IMR-90 (cell line): ENCODE results near the gene PTRHD1. TPM values are rescaled to one million over a fixed set of nuclear protein-coding genes. Genes with fewer than 3 reads are reported as not detected.

Experiments
- ATAC-seq: fragments of 200-7000 bp; cut with Tn5 transposase; 2 replicates; pipeline ENCODE4 v1.9.1; 2020; ENCODE audit warnings: low read depth, mild to moderate bottlenecking, moderate library complexity
- BruUV-seq: library from RNA; stranded (reverse); fragments of 400-500 nt; replicated peaks from 2 replicates; lab custom pipeline; 2021; lab: Mats Ljungman, UMichigan
- CTCF ChIA-PET: fragments of 300-600 bp; formaldehyde crosslinking; extraction: SDS; loops from one replicate; lab custom pipeline; 2021; ENCODE audit warnings: antibody characterized with exemption; lab: Yijun Ruan, JAX
- POLR2A ChIA-PET: fragments of 300-600 bp; sonication (Branson Sonifier 250); formaldehyde crosslinking; loops from one replicate; lab custom pipeline; 2022; ENCODE audit warnings: antibody characterized with exemption; ENCODE audit not compliant: unreplicated experiment; lab: Charles Lee
- DNase-seq: peaks from one replicate; pipeline ENCODE4 v3.0.0; 2013
- H2AFZ ChIP-seq: replicated peaks from 2 replicates; pipeline ENCODE3; 2013; ENCODE audit warnings: low read length, mild to moderate bottlenecking; ENCODE audit not compliant: poor library complexity
- H2AK5ac ChIP-seq: 2 replicates; pipeline ENCODE4 v1.6.1; 2013; ENCODE audit warnings: low read depth, low read length, inconsistent platforms
- H2AK9ac ChIP-seq: replicated peaks from 2 replicates; pipeline ENCODE3; 2013; ENCODE audit warnings: mild to moderate bottlenecking, low read depth, low read length, moderate library complexity; ENCODE audit not compliant: poor library complexity
- H2BK120ac ChIP-seq: 2 replicates; pipeline ENCODE4 v1.6.1; 2013; ENCODE audit warnings: low read depth, low read length, inconsistent platforms
- H2BK15ac ChIP-seq: 3 replicates; pipeline ENCODE4 v1.6.1; 2013; ENCODE audit warnings: low read depth, low read length, inconsistent platforms
- H2BK20ac ChIP-seq: 2 replicates; pipeline ENCODE4 v1.6.1; 2013; ENCODE audit warnings: low read depth, mild to moderate bottlenecking, inconsistent platforms, low read length, moderate library complexity
- H2BK5ac ChIP-seq: 2 replicates; pipeline ENCODE4 v1.6.1; 2013; ENCODE audit warnings: mild to moderate bottlenecking, low read depth, low read length, inconsistent platforms; ENCODE audit not compliant: poor library complexity, severe bottlenecking
- H3K14ac ChIP-seq: replicated peaks from 2 replicates; pipeline ENCODE4 v1.6.1; 2013; ENCODE audit warnings: low read depth, low read length, inconsistent platforms
- H3K18ac ChIP-seq: 2 replicates; pipeline ENCODE4 v1.6.1; 2013; ENCODE audit warnings: low read depth, low read length, control low read depth
- H3K23ac ChIP-seq: 2 replicates; pipeline ENCODE4 v1.6.1; 2013; ENCODE audit warnings: low read depth, low read length, inconsistent platforms
- H3K27ac ChIP-seq: 2 replicates; pipeline ENCODE4 v1.5.1; 2013; ENCODE audit warnings: mild to moderate bottlenecking, control low read depth, low read length; ENCODE audit not compliant: insufficient read depth
- H3K27me3 ChIP-seq: 2 replicates; pipeline ENCODE4 v1.6.1; 2013; ENCODE audit warnings: low read length; ENCODE audit not compliant: control insufficient read depth, insufficient read depth
- H3K36me3 ChIP-seq: 2 replicates; pipeline ENCODE4 v1.6.1; 2013; ENCODE audit warnings: low read length, mixed read lengths; ENCODE audit not compliant: control insufficient read depth, insufficient read depth
- H3K4ac ChIP-seq: 2 replicates; pipeline ENCODE4 v1.6.1; 2013; ENCODE audit warnings: low read depth, low read length, inconsistent platforms
- H3K4me1 ChIP-seq: 2 replicates; pipeline ENCODE4 v1.6.1; 2013; ENCODE audit warnings: low read length, mixed read lengths; ENCODE audit not compliant: control insufficient read depth, insufficient read depth
- H3K4me2 ChIP-seq: 2 replicates; pipeline ENCODE4 v1.6.1; 2013; ENCODE audit warnings: low read depth, mild to moderate bottlenecking, control low read depth, low read length, moderate library complexity
- H3K4me3 ChIP-seq: 2 replicates; pipeline ENCODE4 v1.5.1; 2013; ENCODE audit warnings: low read depth, mild to moderate bottlenecking, control low read depth, low read length, moderate library complexity; ENCODE audit not compliant: insufficient read depth
- H3K56ac ChIP-seq: 2 replicates; pipeline ENCODE4 v1.6.1; 2013; ENCODE audit warnings: low read length, inconsistent platforms; ENCODE audit not compliant: insufficient read depth; ENCODE audit errors: extremely low read depth
- H3K79me1 ChIP-seq, 2 experiments: 2 replicates each; pipeline ENCODE4 v1.6.1; 2013; ENCODE audit warnings: low read length in 2 of 2, inconsistent platforms in 1 of 2, low read depth in 1 of 2
- H3K9ac ChIP-seq: 2 replicates; pipeline ENCODE4 v1.6.1; 2013; ENCODE audit warnings: low read depth, low read length, control low read depth
- H3K9me1 ChIP-seq: 2 replicates; pipeline ENCODE4 v1.6.1; 2013; ENCODE audit warnings: low read length, inconsistent platforms; ENCODE audit not compliant: insufficient read depth
- H3K9me3 ChIP-seq: 2 replicates; pipeline ENCODE4 v1.6.1; 2013; ENCODE audit warnings: low read length; ENCODE audit not compliant: control insufficient read depth, insufficient read depth
- H4K20me1 ChIP-seq: 2 replicates; pipeline ENCODE4 v1.6.1; 2013; ENCODE audit warnings: low read length, inconsistent platforms; ENCODE audit not compliant: insufficient read depth
- H4K5ac ChIP-seq: 2 replicates; pipeline ENCODE4 v1.6.1; 2013; ENCODE audit warnings: mild to moderate bottlenecking, low read depth, low read length, control low read depth
- H4K8ac ChIP-seq, 2 experiments: 2 replicates each; pipeline ENCODE4 v1.6.1; 2013; ENCODE audit warnings: low read depth in 2 of 2, low read length in 2 of 2, control low read depth in 1 of 2, inconsistent platforms in 1 of 2
- H4K91ac ChIP-seq: 2 replicates; pipeline ENCODE4 v1.6.1; 2013; ENCODE audit warnings: low read depth, low read length, inconsistent platforms; ENCODE audit not compliant: insufficient read depth
- BHLHE40 ChIP-seq: fragments of 150-350 bp; IDR thresholded peaks from 2 replicates; pipeline ENCODE4 v1.6.1; 2016; ENCODE audit warnings: mild to moderate bottlenecking, low read depth, low read length
- CEBPB ChIP-seq: IDR thresholded peaks from 2 replicates; pipeline ENCODE4 v1.6.1; 2012; ENCODE audit warnings: low read depth, low read length, improper control_type of control experiment
- CHD1 ChIP-seq: IDR thresholded peaks from 2 replicates; pipeline ENCODE4 v1.6.1; 2012; ENCODE audit warnings: low read depth, low read length, improper control_type of control experiment
- CTCF ChIP-seq: conservative IDR thresholded peaks from 2 replicates; pipeline ENCODE4 v1.5.1; 2012; ENCODE audit warnings: mild to moderate bottlenecking, low read depth, low read length, improper control_type of control experiment
- FOS ChIP-seq: fragments of 150-350 bp; IDR thresholded peaks from 2 replicates; pipeline ENCODE4 v1.6.1; 2016; ENCODE audit warnings: low read depth, low read length
- MAFK ChIP-seq: IDR thresholded peaks from 2 replicates; pipeline ENCODE4 v1.6.1; 2012; ENCODE audit warnings: low read depth, low read length, improper control_type of control experiment
- MAZ ChIP-seq: IDR thresholded peaks from 2 replicates; pipeline ENCODE4 v1.6.1; 2012; ENCODE audit warnings: low read depth, mild to moderate bottlenecking, low read length, improper control_type of control experiment, moderate library complexity, borderline replicate concordance
- MXI1 ChIP-seq: IDR thresholded peaks from 2 replicates; pipeline ENCODE4 v1.6.1; 2012; ENCODE audit warnings: low read depth, mild to moderate bottlenecking, low read length, moderate library complexity, borderline replicate concordance
- NFE2L2 ChIP-seq: fragments of 150-350 bp; IDR thresholded peaks from 2 replicates; pipeline ENCODE4 v1.6.1; 2016; ENCODE audit warnings: low read depth, mild to moderate bottlenecking, low read length
- POLR2A ChIP-seq: IDR thresholded peaks from 2 replicates; pipeline ENCODE4 v1.6.1; 2012; ENCODE audit warnings: mild to moderate bottlenecking, low read depth, low read length
- RAD21 ChIP-seq: IDR thresholded peaks from 2 replicates; pipeline ENCODE4 v1.6.1; 2012; ENCODE audit warnings: low read length, improper control_type of control experiment
- RCOR1 ChIP-seq: IDR thresholded peaks from 2 replicates; pipeline ENCODE4 v1.6.1; 2012; ENCODE audit warnings: mild to moderate bottlenecking, low read length, improper control_type of control experiment; ENCODE audit not compliant: insufficient replicate concordance
- RFX5 ChIP-seq: IDR thresholded peaks from 2 replicates; pipeline ENCODE4 v1.8.0; 2012; ENCODE audit warnings: low read depth, mild to moderate bottlenecking, low read length, moderate library complexity
- SMC3 ChIP-seq: fragments of 150-350 bp; IDR thresholded peaks from 2 replicates; pipeline ENCODE4 v1.6.1; 2016; ENCODE audit warnings: low read depth, mild to moderate bottlenecking, antibody characterized with exemption, low read length, moderate library complexity
- WGBS, 2 experiments: methylation state at CpG; one replicate each; pipeline versions ENCODE4 v1.1.5 to v1.1.7; 2013; ENCODE audit warnings: missing lambda C conversion rate in 2 of 2; ENCODE audit not compliant: insufficient read length in 1 of 2; ENCODE audit errors: extremely low coverage in 2 of 2; 5-methylcytosine and 5-hydroxymethylcytosine counted together
- dilution Hi-C: fragments of 300-500 bp; cut with HindIII; formaldehyde crosslinking; loops from one replicate; pipeline ENCODE4 v1.14.3; 2018; ENCODE audit warnings: low sequenced_read_pairs; ENCODE audit not compliant: unreplicated experiment
- in situ Hi-C: fragments of 300-500 bp; cut with MboI; formaldehyde crosslinking; loops from 3 replicates; pipeline ENCODE4 v1.14.3; 2019; ENCODE audit warnings: low sequenced_read_pairs, inconsistent platforms, mixed read lengths
- intact Hi-C: fragments of 100-400 bp; cut with micrococcal nuclease; formaldehyde crosslinking; loops from 2 replicates; pipeline ENCODE4 v1.10.0; 2022
- polyA plus RNA-seq, 3 experiments: library from polyadenylated mRNA; depleted of rRNA; stranded (reverse); fragments of >200 nt; gene quantifications; 2 replicates each; pipeline ENCODE4 v1.2.3, GENCODE V29; 2012; ENCODE audit warnings: low replicate concordance in 1 of 3
- total RNA-seq: library from RNA; depleted of rRNA; stranded (reverse); fragments of >200 nt; gene quantifications from 2 replicates; pipeline ENCODE4 v1.2.3, GENCODE V29; 2012
- TF ChIP-seq, protein P1 (sequence below): fragments of 150-350 bp; IDR thresholded peaks from 2 replicates; pipeline ENCODE4 v1.6.1; 2017; ENCODE audit warnings: mild to moderate bottlenecking, antibody characterized with exemption, low read length, low read depth
- TF ChIP-seq, protein P2 (sequence below): fragments of 150-350 bp; IDR thresholded peaks from 2 replicates; pipeline ENCODE4 v1.6.1; 2016; ENCODE audit warnings: low read depth, mild to moderate bottlenecking, low read length, moderate library complexity, borderline replicate concordance

The PTRHD1 gene
- total and polyA plus RNA-seq, 2 of the 4 experiments (the other 2 are of a cell fraction), result 11.7 to 30.9 TPM

DNA sequence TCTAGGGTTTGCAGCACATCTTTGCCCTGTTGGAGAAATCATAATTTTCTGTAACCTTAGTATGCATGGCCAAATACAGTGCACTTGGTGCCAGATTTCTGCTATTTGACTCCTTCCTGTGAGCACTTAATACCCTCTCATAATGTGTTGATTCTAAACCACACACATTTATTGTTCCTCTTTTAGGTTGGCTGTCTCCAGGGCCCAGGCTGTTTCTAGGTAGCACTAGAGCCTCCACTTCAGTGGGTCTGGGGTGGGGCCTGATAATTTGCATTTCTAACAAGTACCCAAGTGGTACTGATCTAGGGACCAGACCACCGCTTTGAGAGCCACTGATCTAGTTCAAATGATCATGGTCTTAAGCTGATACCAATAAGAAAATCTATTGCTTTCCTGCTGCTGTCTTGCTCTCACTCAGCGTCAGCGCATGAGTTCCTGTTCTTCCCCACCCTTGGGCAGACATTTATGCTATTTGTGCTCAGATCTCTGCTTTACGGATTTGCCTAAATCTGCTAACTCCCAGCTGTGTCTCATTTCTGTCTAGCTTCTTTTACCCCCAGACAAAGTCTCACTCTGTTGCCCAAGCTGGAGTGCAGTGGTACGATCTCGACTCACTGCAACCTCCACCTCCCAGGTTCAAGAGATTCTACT lies 7.4 kb downstream of the PTRHD1 start:
- in situ Hi-C loops (no loop called here), intact Hi-C loops (no loop called here), dilution Hi-C loops (no loop called here)
- Histone ChIP-seq H3K14ac (no peak overlapping the region), H4K5ac (no peak overlapping the region), H2AK5ac (no peak overlapping the region), H2BK15ac (no peak overlapping the region), H2BK20ac (no peak overlapping the region), H2BK5ac (no peak overlapping the region), H3K18ac (no peak overlapping the region), H2AK9ac (no peak overlapping the region), H3K23ac (no peak overlapping the region), H2AFZ (no peak overlapping the region), H3K79me1 (no peaks in the 10 kb centered on the region), H3K4me2 (no peak overlapping the region), H3K9me1 (no peaks in the 10 kb centered on the region), H3K4me3 (no peak overlapping the region), H4K20me1 (no peaks in the 10 kb centered on the region), H3K36me3 (no peaks in the 10 kb centered on the region), H3K9me3 (no peaks in the 10 kb centered on the region; the same call in 1 of the 2 replicates), H3K27me3 (no peaks in the 10 kb centered on the region), H3K9ac (no peak overlapping the region), H2BK120ac (no peak overlapping the region), H3K4me1 (no peaks in the 10 kb centered on the region), H3K4ac (no peak overlapping the region), H3K27ac (no peak overlapping the region), H4K91ac (no peak overlapping the region), H4K8ac (no peak overlapping the region), H3K56ac (no peak overlapping the region)
- ChIA-PET CTCF (no interaction called here), POLR2A (no interaction called here)
- WGBS, 2 experiments, result 93% methylated on average over 5 of the region's 6 CpGs; no CpG with 5 or more reads in 1 of the 2 experiments
- DNase-seq (no peak), ATAC-seq (no peak)
- TF ChIP-seq, protein P1, sequence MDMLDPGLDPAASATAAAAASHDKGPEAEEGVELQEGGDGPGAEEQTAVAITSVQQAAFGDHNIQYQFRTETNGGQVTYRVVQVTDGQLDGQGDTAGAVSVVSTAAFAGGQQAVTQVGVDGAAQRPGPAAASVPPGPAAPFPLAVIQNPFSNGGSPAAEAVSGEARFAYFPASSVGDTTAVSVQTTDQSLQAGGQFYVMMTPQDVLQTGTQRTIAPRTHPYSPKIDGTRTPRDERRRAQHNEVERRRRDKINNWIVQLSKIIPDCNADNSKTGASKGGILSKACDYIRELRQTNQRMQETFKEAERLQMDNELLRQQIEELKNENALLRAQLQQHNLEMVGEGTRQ, result no peak
- TF ChIP-seq CEBPB (no peak), MXI1 (no peak), MAFK (no peak), NFE2L2 (no peak), SMC3 (no peak), RAD21 (no peak), RCOR1 (no peak), POLR2A (no peak), MAZ (no peak), RFX5 (no peak), CTCF (no peak), FOS (no peak), CHD1 (no peak), BHLHE40 (no peak)
- TF ChIP-seq, protein P2, sequence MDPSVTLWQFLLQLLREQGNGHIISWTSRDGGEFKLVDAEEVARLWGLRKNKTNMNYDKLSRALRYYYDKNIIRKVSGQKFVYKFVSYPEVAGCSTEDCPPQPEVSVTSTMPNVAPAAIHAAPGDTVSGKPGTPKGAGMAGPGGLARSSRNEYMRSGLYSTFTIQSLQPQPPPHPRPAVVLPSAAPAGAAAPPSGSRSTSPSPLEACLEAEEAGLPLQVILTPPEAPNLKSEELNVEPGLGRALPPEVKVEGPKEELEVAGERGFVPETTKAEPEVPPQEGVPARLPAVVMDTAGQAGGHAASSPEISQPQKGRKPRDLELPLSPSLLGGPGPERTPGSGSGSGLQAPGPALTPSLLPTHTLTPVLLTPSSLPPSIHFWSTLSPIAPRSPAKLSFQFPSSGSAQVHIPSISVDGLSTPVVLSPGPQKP, result no peak
- BruUV-seq, result no TSS peak
